GM12878 (cell line): ENCODE results near the gene PROSER3. TPM values are rescaled to one million over a fixed set of nuclear protein-coding genes. Genes with fewer than 3 reads are reported as not detected.

Source experiments
- ATAC-seq: fragments of 200-7000 bp; cut with Tn5 transposase; 3 replicates; pipeline ENCODE4 v1.9.1; 2020; ENCODE audit warnings: mild to moderate bottlenecking, moderate library complexity
- BruUV-seq: library from RNA; stranded (reverse); fragments of 400-500 nt; replicated peaks from 2 replicates; lab custom pipeline; 2021; lab: Mats Ljungman, UMichigan
- CTCF ChIA-PET: fragments of 300-600 bp; sonication (Branson Sonifier 250); formaldehyde crosslinking; extraction: SDS; loops from one replicate; lab custom pipeline; 2021; ENCODE audit warnings: inconsistent platforms; lab: Yijun Ruan, JAX
- POLR2A ChIA-PET: fragments of 350-600 bp; formaldehyde crosslinking; extraction: SDS; loops from one replicate; lab custom pipeline; 2021; ENCODE audit warnings: inconsistent platforms; lab: Charles Lee
- RAD21 ChIA-PET: fragments of 300-600 bp; sonication (Branson Sonifier 250); formaldehyde crosslinking; loops from one replicate; lab custom pipeline; 2023; ENCODE audit warnings: antibody characterized with exemption; ENCODE audit not compliant: unreplicated experiment; lab: Charles Lee
- SMC1A ChIA-PET: fragments of 300-600 bp; sonication (Branson Sonifier 250); formaldehyde crosslinking; loops from one replicate; lab custom pipeline; 2023; ENCODE audit not compliant: unreplicated experiment, uncharacterized antibody; lab: Charles Lee
- DNase-seq: peaks from one replicate; pipeline ENCODE4 v3.0.0-alpha.2; 2011; ENCODE audit warnings: low read depth, low spot score
- FAIRE-seq: peaks from 3 replicates; lab custom pipeline; 2011; peaks lifted over from hg19 to GRCh38; lab: Jason Lieb, UNC
- H2AFZ ChIP-seq: 2 replicates; pipeline ENCODE4 v1.6.0; 2011; ENCODE audit warnings: low read depth, low read length, control low read depth; ENCODE audit not compliant: control insufficient read depth
- H3K27ac ChIP-seq: 2 replicates; pipeline ENCODE4 v1.5.1; 2011; ENCODE audit warnings: control low read depth; ENCODE audit not compliant: control insufficient read depth, insufficient read depth
- H3K27me3 ChIP-seq, 2 experiments: replicated peaks in 1 of 2; 2 replicates each; pipeline versions ENCODE4 v1.6.0 to v1.6.1; 2011; ENCODE audit warnings: low read length in 1 of 2; ENCODE audit not compliant: control insufficient read depth in 2 of 2, insufficient read depth in 2 of 2
- H3K36me3 ChIP-seq, 2 experiments: 2 replicates each; pipeline ENCODE4 v1.5.1; 2011; ENCODE audit warnings: low read length in 1 of 2; ENCODE audit not compliant: control insufficient read depth in 2 of 2, insufficient read depth in 2 of 2
- H3K4me1 ChIP-seq: 2 replicates; pipeline ENCODE4 v1.6.1; 2011; ENCODE audit warnings: mild to moderate bottlenecking, low read length, moderate library complexity, mixed read lengths; ENCODE audit not compliant: control insufficient read depth, insufficient read depth
- H3K4me2 ChIP-seq: 2 replicates; pipeline ENCODE4 v1.6.0; 2011; ENCODE audit warnings: control low read depth; ENCODE audit not compliant: control insufficient read depth, insufficient read depth
- H3K4me3 ChIP-seq: fragments of 200-600 bp; sonication (generic); 2 replicates; pipeline ENCODE4 v1.5.1; 2016
- H3K79me2 ChIP-seq: 2 replicates; pipeline ENCODE4 v1.6.0; 2011; ENCODE audit warnings: low read length; ENCODE audit not compliant: control insufficient read depth, insufficient read depth
- H3K9ac ChIP-seq: 2 replicates; pipeline ENCODE4 v1.8.0; 2011; ENCODE audit warnings: low read length, control low read depth, mixed read lengths; ENCODE audit not compliant: control insufficient read depth, insufficient read depth
- H3K9me3 ChIP-seq: replicated peaks from 3 replicates; pipeline ENCODE4 v1.5.1; 2011; ENCODE audit warnings: mild to moderate bottlenecking, low read length; ENCODE audit not compliant: control insufficient read depth, insufficient read depth
- H4K20me1 ChIP-seq: 2 replicates; pipeline ENCODE4 v1.6.0; 2011; ENCODE audit not compliant: control insufficient read depth, insufficient read depth
- ETV6 ChIP-seq, 2 experiments: fragments of 450-650 bp in 1 of 2; IDR thresholded peaks in 1 of 2; conservative IDR thresholded peaks in 1 of 2; 2 replicates each; pipeline ENCODE4 v1.6.1; 2014; ENCODE audit warnings: antibody characterized with exemption in 1 of 2, borderline replicate concordance in 1 of 2, low read depth in 1 of 2, mild to moderate bottlenecking in 1 of 2, moderate library complexity in 1 of 2
- NBN ChIP-seq: fragments of 450-650 bp; IDR thresholded peaks from 2 replicates; pipeline ENCODE4 v1.6.1; 2016
- NFIC ChIP-seq: IDR thresholded peaks from 2 replicates; pipeline ENCODE4 v1.6.1; 2012; ENCODE audit warnings: low read depth, mild to moderate bottlenecking, inconsistent platforms, low read length, moderate library complexity
- RBBP5 ChIP-seq: fragments of 200-600 bp; sonication (generic); conservative IDR thresholded peaks from 2 replicates; pipeline ENCODE4 v1.6.1; 2016
- STAT3 ChIP-seq: IDR thresholded peaks from 2 replicates; pipeline ENCODE4 v1.6.1; 2011; ENCODE audit warnings: low read depth, low read length, improper control_type of control experiment
- WGBS: methylation state at CpG from one replicate; pipeline ENCODE4 v1.1.6; 2016; ENCODE audit warnings: low lambda C conversion rate; ENCODE audit not compliant: insufficient replicate concordance, insufficient coverage; ENCODE audit errors: missing lambda C conversion rate; 5-methylcytosine and 5-hydroxymethylcytosine counted together
- in situ Hi-C: fragments of 300-500 bp; cut with MboI; formaldehyde crosslinking; loops from 9 replicates; pipeline ENCODE4 v1.14.3; 2018; ENCODE audit warnings: mixed read lengths
- intact Hi-C: fragments of 100-400 bp; cut with micrococcal nuclease; formaldehyde crosslinking; loops from one replicate; pipeline ENCODE4 v1.14.2; 2022; ENCODE audit not compliant: unreplicated experiment
- polyA plus RNA-seq, 11 experiments: library from polyadenylated mRNA; depleted of rRNA in 4 of 11; unstranded in 6 of 11; stranded (reverse) in 5 of 11; fragments of >200 nt; fragmentation: Nextera tagmentation in 4 of 11; fragmentation: Illumina TruSeq in 1 of 11; extraction: Ambion mirVana in 4 of 11; extraction: Trizol in 1 of 11; gene quantifications; 1 replicate in 1 of 11; 2 replicates in 10 of 11; pipeline versions ENCODE4 v1.2.1 to v1.2.3, GENCODE V29; 2011 to 2016; ENCODE audit warnings: inconsistent platforms in 2 of 11, missing spikeins in 2 of 11, low read depth in 1 of 11
- total RNA-seq, 4 experiments: library from RNA; depleted of rRNA in 3 of 4; stranded (reverse); fragments of >200 nt in 3 of 4; fragmentation: Illumina TruSeq in 1 of 4; extraction: Trizol in 1 of 4; gene quantifications; 2 replicates each; pipeline versions ENCODE4 v1.2.1 to v1.2.3, GENCODE V29; 2013 to 2021
- TF ChIP-seq, protein P1 (sequence below): fragments of 450-650 bp; IDR thresholded peaks from 2 replicates; pipeline ENCODE4 v1.6.1; 2014; ENCODE audit warnings: mild to moderate bottlenecking
- TF ChIP-seq, protein P2 (sequence below): fragments of 450-650 bp; IDR thresholded peaks from 2 replicates; pipeline ENCODE4 v1.6.1; 2017; ENCODE audit warnings: antibody characterized with exemption, mild to moderate bottlenecking, moderate library complexity
- TF ChIP-seq, protein P3 (sequence below): fragments of 450-650 bp; IDR thresholded peaks from 2 replicates; pipeline ENCODE4 v1.6.1; 2017; ENCODE audit warnings: borderline replicate concordance
- TF ChIP-seq, protein P4 (sequence below): fragments of 150-350 bp; IDR thresholded peaks from 2 replicates; pipeline ENCODE4 v1.6.1; 2016; ENCODE audit warnings: low read depth, low read length
- TF ChIP-seq, protein P5 (sequence below): IDR thresholded peaks from 2 replicates; pipeline ENCODE4 v1.6.1; 2012; ENCODE audit warnings: mild to moderate bottlenecking, low read depth, low read length

PROSER3 gene
- total and polyA plus RNA-seq, 10 of the 15 experiments (the other 5 are each of a cell fraction or from before 2014, with no cell fraction given) = 0.85 to 25.1 (median 9.6) TPM

DNA sequence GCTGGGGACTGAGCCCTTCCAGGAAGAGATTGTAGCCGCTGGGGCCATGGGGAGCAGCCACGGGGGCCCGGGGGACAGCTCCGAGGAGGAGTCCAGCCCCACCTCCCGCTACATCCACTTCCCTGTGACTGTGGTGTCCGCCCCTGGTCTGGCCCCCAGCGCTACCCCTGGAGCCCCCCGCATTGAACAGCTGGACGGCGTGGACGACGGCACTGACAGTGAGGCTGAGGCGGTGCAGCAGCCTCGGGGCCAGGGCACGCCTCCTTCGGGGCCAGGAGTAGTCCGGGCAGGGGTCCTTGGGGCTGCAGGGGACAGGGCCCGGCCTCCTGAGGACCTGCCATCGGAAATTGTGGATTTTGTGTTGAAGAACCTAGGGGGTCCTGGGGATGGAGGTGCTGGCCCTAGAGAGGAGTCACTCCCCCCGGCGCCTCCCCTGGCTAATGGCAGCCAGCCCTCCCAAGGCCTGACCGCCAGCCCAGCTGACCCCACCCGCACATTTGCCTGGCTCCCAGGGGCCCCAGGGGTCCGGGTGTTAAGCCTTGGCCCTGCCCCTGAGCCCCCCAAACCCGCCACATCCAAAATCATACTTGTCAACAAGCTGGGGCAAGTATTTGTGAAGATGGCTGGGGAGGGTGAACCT, 25.3 kb upstream of the PROSER3 start:
- in situ Hi-C loops = no loop called here
- Histone ChIP-seq H3K27ac (no peak overlapping the region), H3K4me2 (no peak overlapping the region), H3K36me3 (peaks cover 16 to 42% of the 10 kb centered on the region in 2 experiments; a peak in 3 of 4 replicates), H3K9ac (no peak overlapping the region), H3K27me3 (no peaks in the 10 kb centered on the region), H3K9me3 (no peaks in the 10 kb centered on the region), H3K4me3 (no peak overlapping the region), H3K79me2 (no peaks in the 10 kb centered on the region), H3K4me1 (no peaks in the 10 kb centered on the region), H4K20me1 (no peaks in the 10 kb centered on the region), H2AFZ (no peak overlapping the region)
- FAIRE-seq (no peak), ATAC-seq (no peak), DNase-seq (no peak)
- ChIA-PET RAD21 (no interaction called here), POLR2A (no interaction called here), SMC1A (no interaction called here), CTCF (interaction anchor here (0.6 kb wide), 1 partner anchor 160 kb away, joined by 5 read pairs; no protein-coding TSS in a partner anchor)
- 95% methylated on average over 21 of the region's 25 CpGs for WGBS
- intact Hi-C loops = no loop called here
- BruUV-seq = no TSS peak
- TF ChIP-seq, protein P1, sequence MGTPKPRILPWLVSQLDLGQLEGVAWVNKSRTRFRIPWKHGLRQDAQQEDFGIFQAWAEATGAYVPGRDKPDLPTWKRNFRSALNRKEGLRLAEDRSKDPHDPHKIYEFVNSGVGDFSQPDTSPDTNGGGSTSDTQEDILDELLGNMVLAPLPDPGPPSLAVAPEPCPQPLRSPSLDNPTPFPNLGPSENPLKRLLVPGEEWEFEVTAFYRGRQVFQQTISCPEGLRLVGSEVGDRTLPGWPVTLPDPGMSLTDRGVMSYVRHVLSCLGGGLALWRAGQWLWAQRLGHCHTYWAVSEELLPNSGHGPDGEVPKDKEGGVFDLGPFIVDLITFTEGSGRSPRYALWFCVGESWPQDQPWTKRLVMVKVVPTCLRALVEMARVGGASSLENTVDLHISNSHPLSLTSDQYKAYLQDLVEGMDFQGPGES = no peak
- TF ChIP-seq NFIC (no peak), STAT3 (no peak), RBBP5 (no peak), NBN (no peak), ETV6 (conservative IDR thresholded peaks at IDR 0.05 in 1 of 2, IDR thresholded peaks at IDR 0.05 in 1 of 2; ENCODE audit: borderline replicate concordance in 1 of 2, low read depth in 1 of 2) (no peak)
- TF ChIP-seq, protein P2, sequence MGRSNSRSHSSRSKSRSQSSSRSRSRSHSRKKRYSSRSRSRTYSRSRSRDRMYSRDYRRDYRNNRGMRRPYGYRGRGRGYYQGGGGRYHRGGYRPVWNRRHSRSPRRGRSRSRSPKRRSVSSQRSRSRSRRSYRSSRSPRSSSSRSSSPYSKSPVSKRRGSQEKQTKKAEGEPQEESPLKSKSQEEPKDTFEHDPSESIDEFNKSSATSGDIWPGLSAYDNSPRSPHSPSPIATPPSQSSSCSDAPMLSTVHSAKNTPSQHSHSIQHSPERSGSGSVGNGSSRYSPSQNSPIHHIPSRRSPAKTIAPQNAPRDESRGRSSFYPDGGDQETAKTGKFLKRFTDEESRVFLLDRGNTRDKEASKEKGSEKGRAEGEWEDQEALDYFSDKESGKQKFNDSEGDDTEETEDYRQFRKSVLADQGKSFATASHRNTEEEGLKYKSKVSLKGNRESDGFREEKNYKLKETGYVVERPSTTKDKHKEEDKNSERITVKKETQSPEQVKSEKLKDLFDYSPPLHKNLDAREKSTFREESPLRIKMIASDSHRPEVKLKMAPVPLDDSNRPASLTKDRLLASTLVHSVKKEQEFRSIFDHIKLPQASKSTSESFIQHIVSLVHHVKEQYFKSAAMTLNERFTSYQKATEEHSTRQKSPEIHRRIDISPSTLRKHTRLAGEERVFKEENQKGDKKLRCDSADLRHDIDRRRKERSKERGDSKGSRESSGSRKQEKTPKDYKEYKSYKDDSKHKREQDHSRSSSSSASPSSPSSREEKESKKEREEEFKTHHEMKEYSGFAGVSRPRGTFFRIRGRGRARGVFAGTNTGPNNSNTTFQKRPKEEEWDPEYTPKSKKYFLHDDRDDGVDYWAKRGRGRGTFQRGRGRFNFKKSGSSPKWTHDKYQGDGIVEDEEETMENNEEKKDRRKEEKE = no peak
- TF ChIP-seq, protein P3, sequence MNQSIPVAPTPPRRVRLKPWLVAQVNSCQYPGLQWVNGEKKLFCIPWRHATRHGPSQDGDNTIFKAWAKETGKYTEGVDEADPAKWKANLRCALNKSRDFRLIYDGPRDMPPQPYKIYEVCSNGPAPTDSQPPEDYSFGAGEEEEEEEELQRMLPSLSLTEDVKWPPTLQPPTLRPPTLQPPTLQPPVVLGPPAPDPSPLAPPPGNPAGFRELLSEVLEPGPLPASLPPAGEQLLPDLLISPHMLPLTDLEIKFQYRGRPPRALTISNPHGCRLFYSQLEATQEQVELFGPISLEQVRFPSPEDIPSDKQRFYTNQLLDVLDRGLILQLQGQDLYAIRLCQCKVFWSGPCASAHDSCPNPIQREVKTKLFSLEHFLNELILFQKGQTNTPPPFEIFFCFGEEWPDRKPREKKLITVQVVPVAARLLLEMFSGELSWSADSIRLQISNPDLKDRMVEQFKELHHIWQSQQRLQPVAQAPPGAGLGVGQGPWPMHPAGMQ = no peak
- TF ChIP-seq, protein P4, sequence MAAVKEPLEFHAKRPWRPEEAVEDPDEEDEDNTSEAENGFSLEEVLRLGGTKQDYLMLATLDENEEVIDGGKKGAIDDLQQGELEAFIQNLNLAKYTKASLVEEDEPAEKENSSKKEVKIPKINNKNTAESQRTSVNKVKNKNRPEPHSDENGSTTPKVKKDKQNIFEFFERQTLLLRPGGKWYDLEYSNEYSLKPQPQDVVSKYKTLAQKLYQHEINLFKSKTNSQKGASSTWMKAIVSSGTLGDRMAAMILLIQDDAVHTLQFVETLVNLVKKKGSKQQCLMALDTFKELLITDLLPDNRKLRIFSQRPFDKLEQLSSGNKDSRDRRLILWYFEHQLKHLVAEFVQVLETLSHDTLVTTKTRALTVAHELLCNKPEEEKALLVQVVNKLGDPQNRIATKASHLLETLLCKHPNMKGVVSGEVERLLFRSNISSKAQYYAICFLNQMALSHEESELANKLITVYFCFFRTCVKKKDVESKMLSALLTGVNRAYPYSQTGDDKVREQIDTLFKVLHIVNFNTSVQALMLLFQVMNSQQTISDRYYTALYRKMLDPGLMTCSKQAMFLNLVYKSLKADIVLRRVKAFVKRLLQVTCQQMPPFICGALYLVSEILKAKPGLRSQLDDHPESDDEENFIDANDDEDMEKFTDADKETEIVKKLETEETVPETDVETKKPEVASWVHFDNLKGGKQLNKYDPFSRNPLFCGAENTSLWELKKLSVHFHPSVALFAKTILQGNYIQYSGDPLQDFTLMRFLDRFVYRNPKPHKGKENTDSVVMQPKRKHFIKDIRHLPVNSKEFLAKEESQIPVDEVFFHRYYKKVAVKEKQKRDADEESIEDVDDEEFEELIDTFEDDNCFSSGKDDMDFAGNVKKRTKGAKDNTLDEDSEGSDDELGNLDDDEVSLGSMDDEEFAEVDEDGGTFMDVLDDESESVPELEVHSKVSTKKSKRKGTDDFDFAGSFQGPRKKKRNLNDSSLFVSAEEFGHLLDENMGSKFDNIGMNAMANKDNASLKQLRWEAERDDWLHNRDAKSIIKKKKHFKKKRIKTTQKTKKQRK = no peak
- TF ChIP-seq, protein P5, sequence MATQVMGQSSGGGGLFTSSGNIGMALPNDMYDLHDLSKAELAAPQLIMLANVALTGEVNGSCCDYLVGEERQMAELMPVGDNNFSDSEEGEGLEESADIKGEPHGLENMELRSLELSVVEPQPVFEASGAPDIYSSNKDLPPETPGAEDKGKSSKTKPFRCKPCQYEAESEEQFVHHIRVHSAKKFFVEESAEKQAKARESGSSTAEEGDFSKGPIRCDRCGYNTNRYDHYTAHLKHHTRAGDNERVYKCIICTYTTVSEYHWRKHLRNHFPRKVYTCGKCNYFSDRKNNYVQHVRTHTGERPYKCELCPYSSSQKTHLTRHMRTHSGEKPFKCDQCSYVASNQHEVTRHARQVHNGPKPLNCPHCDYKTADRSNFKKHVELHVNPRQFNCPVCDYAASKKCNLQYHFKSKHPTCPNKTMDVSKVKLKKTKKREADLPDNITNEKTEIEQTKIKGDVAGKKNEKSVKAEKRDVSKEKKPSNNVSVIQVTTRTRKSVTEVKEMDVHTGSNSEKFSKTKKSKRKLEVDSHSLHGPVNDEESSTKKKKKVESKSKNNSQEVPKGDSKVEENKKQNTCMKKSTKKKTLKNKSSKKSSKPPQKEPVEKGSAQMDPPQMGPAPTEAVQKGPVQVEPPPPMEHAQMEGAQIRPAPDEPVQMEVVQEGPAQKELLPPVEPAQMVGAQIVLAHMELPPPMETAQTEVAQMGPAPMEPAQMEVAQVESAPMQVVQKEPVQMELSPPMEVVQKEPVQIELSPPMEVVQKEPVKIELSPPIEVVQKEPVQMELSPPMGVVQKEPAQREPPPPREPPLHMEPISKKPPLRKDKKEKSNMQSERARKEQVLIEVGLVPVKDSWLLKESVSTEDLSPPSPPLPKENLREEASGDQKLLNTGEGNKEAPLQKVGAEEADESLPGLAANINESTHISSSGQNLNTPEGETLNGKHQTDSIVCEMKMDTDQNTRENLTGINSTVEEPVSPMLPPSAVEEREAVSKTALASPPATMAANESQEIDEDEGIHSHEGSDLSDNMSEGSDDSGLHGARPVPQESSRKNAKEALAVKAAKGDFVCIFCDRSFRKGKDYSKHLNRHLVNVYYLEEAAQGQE = no peak
